SK-N-SH treated with all-trans-retinoic acid at 6 μM for 48 hours (cell line): ENCODE measurements around the gene LAIR2.

Experiments used
- PATZ1 ChIP-seq: fragments of 250-450 bp; sonication (Bioruptor Pico); IDR thresholded peaks from 2 replicates; pipeline ENCODE4 v1.8.0; 2020; ENCODE audit warnings: mild to moderate bottlenecking, moderate library complexity, borderline replicate concordance
- PPARA ChIP-seq: fragments of 250-450 bp; sonication (Bioruptor Pico); IDR thresholded peaks from 2 replicates; pipeline ENCODE4 v1.5.0; 2020; ENCODE audit warnings: mild to moderate bottlenecking, borderline replicate concordance
- TF ChIP-seq, protein P1 (sequence below): fragments of 250-450 bp; sonication (Bioruptor Pico); IDR thresholded peaks from 2 replicates; pipeline ENCODE4 v1.5.1; 2020; ENCODE audit warnings: low read depth, mild to moderate bottlenecking, moderate library complexity

GRCh38 chr19:54554896-54555295 lies 52.3 kb downstream of the LAIR2 start:
- TF ChIP-seq PATZ1 (CRISPR knock-in tag) (no peak), PPARA (CRISPR knock-in tag) (no peak)
- TF ChIP-seq, protein P1, sequence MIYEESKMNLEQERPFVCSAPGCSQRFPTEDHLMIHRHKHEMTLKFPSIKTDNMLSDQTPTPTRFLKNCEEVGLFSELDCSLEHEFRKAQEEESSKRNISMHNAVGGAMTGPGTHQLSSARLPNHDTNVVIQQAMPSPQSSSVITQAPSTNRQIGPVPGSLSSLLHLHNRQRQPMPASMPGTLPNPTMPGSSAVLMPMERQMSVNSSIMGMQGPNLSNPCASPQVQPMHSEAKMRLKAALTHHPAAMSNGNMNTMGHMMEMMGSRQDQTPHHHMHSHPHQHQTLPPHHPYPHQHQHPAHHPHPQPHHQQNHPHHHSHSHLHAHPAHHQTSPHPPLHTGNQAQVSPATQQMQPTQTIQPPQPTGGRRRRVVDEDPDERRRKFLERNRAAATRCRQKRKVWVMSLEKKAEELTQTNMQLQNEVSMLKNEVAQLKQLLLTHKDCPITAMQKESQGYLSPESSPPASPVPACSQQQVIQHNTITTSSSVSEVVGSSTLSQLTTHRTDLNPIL (CRISPR knock-in tag): no peak
